Measurements from ENCODE around the gene PLCH2. TPM values are rescaled to one million over a fixed set of nuclear protein-coding genes. Genes with fewer than 3 reads are reported as not detected.

Gene PLCH2
- total RNA-seq, 1 donor from 2014 or later: 2.9 TPM

DNA sequence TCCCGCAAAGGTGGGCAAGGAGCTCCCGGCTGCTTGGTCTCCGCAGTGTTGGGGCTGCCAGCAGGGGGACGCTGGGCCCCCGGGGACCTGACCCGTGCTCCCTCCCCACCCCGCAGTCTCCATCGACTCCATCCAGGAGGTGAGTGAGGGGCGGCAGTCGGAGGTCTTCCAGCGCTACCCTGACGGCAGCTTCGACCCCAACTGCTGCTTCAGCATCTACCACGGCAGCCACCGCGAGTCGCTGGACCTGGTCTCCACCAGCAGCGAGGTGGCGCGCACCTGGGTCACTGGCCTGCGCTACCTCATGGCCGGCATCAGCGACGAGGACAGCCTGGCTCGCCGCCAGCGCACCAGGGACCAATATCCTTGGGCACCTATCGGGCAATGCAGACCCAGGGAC, 3.5 kb downstream of the PLCH2 start:
- Mint-ChIP-seq H3K36me3 (ENCODE audit: low read depth) (no peaks in the 10 kb centered on the region), H3K4me3 (no peak overlapping the region), H3K4me1 (ENCODE audit: low read depth) (peaks cover 6% of the 10 kb centered on the region), H3K9me3 (no peaks in the 10 kb centered on the region), H3K27me3 (ENCODE audit: insufficient read depth) (no peaks in the 10 kb centered on the region), H3K27ac (no peak overlapping the region)
- no peak for DNase-seq (ENCODE audit: low spot score)
- intact Hi-C loops (cut with micrococcal nuclease): no loop called here

DNA sequence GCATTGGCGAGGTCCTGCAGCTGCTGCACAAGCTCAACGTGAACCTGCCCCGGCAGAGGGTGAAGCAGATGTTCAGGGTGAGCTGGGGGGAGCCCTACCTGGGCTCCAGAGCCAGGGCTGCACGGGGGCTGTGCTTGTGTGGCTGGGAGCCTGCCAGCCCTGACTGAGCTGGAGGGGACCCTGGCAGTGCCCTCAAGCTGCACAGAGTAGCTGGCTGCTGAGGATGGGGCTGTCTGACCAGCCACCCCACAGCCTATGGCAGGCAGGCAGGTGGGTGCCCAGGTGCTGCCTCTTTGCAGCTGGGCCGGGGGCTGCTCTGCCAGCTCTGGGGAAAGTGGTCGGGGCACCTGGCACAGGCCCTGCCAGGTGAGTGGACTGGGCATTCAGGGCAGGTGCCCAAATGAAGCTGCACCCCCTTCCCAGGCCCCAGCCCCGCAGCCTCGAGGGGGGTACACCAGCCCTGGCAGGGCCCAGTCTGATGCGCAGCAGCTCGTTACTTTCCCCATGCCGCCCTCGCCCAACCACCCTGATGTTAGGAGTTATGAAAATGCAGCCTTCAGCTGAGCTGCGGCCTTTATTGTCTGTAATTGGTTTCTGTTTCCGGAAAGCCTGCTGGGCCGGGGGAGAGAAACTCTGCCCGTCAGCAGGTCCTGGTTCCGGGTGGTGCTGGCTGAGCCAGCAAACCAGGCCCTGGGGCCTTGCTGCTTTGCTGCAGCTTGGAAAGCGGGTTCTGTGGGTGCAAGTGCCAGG, 4.3 kb downstream of the PLCH2 start:
- no peak for DNase-seq (ENCODE audit: low spot score)
- Mint-ChIP-seq H3K4me3 (no peak overlapping the region), H3K36me3 (ENCODE audit: low read depth) (no peaks in the 10 kb centered on the region), H3K4me1 (ENCODE audit: low read depth) (peaks cover 6% of the 10 kb centered on the region), H3K27ac (no peak overlapping the region), H3K9me3 (no peaks in the 10 kb centered on the region), H3K27me3 (ENCODE audit: insufficient read depth) (no peaks in the 10 kb centered on the region)
- intact Hi-C loops (cut with micrococcal nuclease): no loop called here

DNA sequence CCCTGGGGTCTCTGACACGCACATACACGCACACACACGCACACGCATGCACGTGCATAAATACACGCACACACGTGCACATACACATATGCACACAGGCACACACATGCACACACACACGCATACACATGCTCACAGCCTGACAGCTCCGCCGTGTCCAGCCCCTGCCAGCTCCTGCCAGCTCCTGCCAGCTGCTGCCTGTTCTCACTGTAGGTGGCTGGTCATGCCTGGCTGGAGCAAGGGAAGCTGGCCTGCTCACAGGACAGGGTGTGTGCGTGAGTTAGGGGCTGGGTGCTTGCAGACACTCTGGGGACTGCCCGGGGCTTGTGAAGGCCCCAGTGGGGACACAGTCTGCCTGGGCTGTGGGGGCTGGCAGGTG, 4.9 kb downstream of the PLCH2 start:
- H3K27me3 Mint-ChIP-seq (ENCODE audit: insufficient read depth): no peaks in the 10 kb centered on the region
- peaks cover 6% of the 10 kb centered on the region for H3K4me1 Mint-ChIP-seq (ENCODE audit: low read depth)
- H3K4me3 Mint-ChIP-seq: no peak overlapping the region
- no peak overlapping the region for H3K27ac Mint-ChIP-seq
- H3K9me3 Mint-ChIP-seq: no peaks in the 10 kb centered on the region
- intact Hi-C loops (cut with micrococcal nuclease): no loop called here
- no peaks in the 10 kb centered on the region for H3K36me3 Mint-ChIP-seq (ENCODE audit: low read depth)
- DNase-seq (ENCODE audit: low spot score): no peak

DNA sequence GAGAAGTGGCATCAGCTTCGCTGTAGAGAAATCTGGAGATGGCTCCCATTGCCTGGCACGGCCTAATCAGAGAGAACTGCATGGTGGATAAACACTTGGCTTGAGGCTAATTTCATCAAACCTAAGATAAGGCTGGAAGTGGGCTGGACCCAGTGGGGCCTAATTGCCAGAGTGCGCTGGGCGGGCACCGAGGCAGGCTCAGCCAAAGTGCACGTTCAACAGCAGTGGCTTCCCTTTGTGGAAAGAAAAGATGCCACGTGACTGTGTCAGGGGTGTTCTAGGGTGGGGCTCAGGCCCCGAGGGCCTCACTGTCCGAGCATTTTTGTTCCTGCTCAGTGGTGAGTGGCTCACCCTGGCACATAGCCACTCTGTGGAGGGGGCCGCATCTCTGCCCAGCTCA, 5.8 kb downstream of the PLCH2 start:
- Mint-ChIP-seq H3K9me3 (no peaks in the 10 kb centered on the region), H3K4me3 (no peak overlapping the region), H3K36me3 (ENCODE audit: low read depth) (no peaks in the 10 kb centered on the region), H3K27ac (no peak overlapping the region), H3K27me3 (ENCODE audit: insufficient read depth) (no peaks in the 10 kb centered on the region), H3K4me1 (ENCODE audit: low read depth) (peaks cover 6% of the 10 kb centered on the region)
- DNase-seq (ENCODE audit: low spot score): no peak
- intact Hi-C loops (cut with micrococcal nuclease): no loop called here

DNA sequence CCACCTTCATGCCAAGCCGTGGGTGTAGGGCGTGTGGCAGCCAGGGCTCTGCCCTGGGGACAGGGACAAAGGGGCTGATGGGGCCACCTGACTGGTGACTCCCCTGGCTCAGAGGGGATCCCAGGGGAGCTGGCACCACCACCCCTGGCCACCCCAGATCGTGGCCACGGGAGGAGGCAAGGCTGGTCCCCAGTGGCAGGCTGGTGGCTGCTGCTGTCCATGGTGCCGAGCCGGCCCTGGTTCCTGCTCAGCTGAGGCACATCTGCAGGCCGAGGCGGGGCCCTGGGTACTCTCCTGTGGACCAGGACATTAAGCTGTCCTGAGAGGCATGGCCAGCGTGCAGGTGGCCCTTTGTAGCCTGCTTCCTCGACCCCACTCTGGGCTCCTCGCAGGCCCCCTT, 6.5 kb downstream of the PLCH2 start:
- no peak for DNase-seq (ENCODE audit: low spot score)
- peaks cover 1% of the 10 kb centered on the region for H3K36me3 Mint-ChIP-seq (ENCODE audit: low read depth)
- no peak overlapping the region for H3K4me3 Mint-ChIP-seq
- no peak overlapping the region for H3K27ac Mint-ChIP-seq
- H3K27me3 Mint-ChIP-seq (ENCODE audit: insufficient read depth): no peaks in the 10 kb centered on the region
- peaks cover 2% of the 10 kb centered on the region for H3K9me3 Mint-ChIP-seq
- peaks cover 6% of the 10 kb centered on the region for H3K4me1 Mint-ChIP-seq (ENCODE audit: low read depth)
- intact Hi-C loops (cut with micrococcal nuclease): no loop called here

DNA sequence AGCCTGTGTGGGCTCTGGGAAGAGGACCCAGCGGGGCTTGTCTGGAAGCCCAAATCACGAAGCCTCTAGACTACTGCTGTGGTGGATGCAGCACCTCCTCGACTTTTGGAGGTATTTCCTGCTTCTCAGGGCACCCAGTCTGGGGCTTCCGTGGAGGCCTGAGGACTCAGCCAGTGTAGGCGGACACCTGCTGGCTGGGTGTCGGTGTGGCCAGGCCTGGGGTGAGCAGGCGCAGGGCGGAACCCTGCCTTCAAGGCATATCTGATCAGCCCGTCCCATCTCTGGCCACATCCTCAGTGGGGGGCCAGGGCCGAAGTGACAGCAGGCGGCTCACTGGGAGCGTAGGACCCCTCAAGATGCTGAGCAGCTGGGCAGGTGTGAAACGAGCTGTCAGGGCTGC, 6.9 kb downstream of the PLCH2 start:
- Mint-ChIP-seq H3K4me1 (ENCODE audit: low read depth) (peaks cover 6% of the 10 kb centered on the region), H3K9me3 (peaks cover 6% of the 10 kb centered on the region), H3K27me3 (ENCODE audit: insufficient read depth) (no peaks in the 10 kb centered on the region), H3K27ac (no peak overlapping the region), H3K4me3 (no peak overlapping the region), H3K36me3 (ENCODE audit: low read depth) (peaks cover 6% of the 10 kb centered on the region)
- intact Hi-C loops (cut with micrococcal nuclease): no loop called here
- DNase-seq (ENCODE audit: low spot score): no peak

DNA sequence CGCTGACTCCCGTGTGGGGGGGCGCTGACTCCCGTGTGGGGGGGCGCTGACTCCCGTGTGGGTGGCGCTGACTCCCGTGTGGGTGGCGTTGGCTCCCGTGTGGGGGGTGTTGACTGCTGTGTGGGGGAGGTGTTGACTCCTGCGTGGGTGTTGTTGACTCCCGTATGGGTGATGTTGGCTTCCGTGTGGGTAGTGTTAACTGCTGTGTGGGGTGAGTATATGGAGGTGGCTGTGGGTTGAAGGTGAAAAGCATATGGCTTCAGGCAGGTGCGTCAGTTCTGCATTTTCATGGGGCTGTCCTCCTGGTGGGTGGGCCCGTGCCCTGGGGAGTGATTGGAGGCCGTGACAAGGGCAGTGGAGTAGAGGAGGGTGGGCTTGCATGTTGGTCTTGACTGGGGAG, 7.9 kb downstream of the PLCH2 start:
- Mint-ChIP-seq H3K27me3 (ENCODE audit: insufficient read depth) (no peaks in the 10 kb centered on the region), H3K27ac (no peak overlapping the region), H3K4me3 (no peak overlapping the region), H3K36me3 (ENCODE audit: low read depth) (peaks cover 6% of the 10 kb centered on the region), H3K9me3 (peaks cover 13% of the 10 kb centered on the region), H3K4me1 (ENCODE audit: low read depth) (peaks cover 6% of the 10 kb centered on the region)
- intact Hi-C loops (cut with micrococcal nuclease): no loop called here
- DNase-seq (ENCODE audit: low spot score): no peak

DNA sequence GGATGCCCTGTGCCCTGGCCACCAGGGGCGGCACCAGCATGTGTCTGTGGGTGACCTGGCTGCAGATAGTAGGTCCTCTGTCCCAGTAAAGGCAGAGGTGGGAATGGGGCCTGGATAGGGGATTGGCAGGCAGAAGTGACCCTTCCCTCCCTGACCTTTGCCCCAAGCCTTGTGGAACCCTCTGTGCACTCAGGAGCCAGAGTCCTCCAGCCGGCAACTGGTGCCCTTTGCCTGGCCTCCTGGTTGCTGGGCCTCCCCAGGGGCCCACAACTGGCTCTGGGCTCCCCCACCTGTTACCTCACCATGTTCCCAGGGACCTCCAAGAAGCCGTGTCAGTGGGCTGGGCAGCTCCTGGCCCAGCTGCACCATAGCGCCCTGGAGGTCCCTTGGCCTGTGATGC, 10.0 kb downstream of the PLCH2 start:
- intact Hi-C loops (cut with micrococcal nuclease): no loop called here
- no peak for DNase-seq (ENCODE audit: low spot score)
- no peaks in the 10 kb centered on the region for H3K27me3 Mint-ChIP-seq (ENCODE audit: insufficient read depth)
- H3K4me1 Mint-ChIP-seq (ENCODE audit: low read depth): peaks cover 6% of the 10 kb centered on the region
- H3K4me3 Mint-ChIP-seq: no peak overlapping the region
- H3K27ac Mint-ChIP-seq: no peak overlapping the region
- peaks cover 6% of the 10 kb centered on the region for H3K36me3 Mint-ChIP-seq (ENCODE audit: low read depth)
- H3K9me3 Mint-ChIP-seq: peaks cover 14% of the 10 kb centered on the region

DNA sequence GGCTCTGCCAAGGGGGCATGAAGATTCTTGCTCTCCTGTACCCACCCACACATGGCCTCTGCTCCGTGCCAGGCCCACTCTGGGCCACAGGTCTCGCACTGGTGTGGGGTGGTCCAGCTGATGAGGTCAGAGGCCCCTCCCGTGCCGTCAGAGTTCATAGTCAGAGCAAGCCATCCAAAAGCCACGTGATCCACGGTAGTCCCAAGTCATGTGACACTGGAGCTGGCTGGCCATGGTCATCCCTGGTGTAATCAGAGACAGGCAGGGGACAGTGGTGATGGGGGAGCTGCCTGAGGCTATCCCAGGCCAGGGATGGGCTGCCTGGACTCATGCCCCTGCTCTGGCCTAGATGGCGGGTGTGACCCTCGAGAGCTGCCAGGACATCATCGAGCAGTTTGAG, 10.5 kb downstream of the PLCH2 start:
- no peak for DNase-seq (ENCODE audit: low spot score)
- intact Hi-C loops (cut with micrococcal nuclease): no loop called here
- H3K9me3 Mint-ChIP-seq: peaks cover 14% of the 10 kb centered on the region
- H3K27me3 Mint-ChIP-seq (ENCODE audit: insufficient read depth): no peaks in the 10 kb centered on the region
- no peak overlapping the region for H3K27ac Mint-ChIP-seq
- H3K4me1 Mint-ChIP-seq (ENCODE audit: low read depth): peaks cover 6% of the 10 kb centered on the region
- H3K4me3 Mint-ChIP-seq: no peak overlapping the region
- peaks cover 7% of the 10 kb centered on the region for H3K36me3 Mint-ChIP-seq (ENCODE audit: low read depth)

DNA sequence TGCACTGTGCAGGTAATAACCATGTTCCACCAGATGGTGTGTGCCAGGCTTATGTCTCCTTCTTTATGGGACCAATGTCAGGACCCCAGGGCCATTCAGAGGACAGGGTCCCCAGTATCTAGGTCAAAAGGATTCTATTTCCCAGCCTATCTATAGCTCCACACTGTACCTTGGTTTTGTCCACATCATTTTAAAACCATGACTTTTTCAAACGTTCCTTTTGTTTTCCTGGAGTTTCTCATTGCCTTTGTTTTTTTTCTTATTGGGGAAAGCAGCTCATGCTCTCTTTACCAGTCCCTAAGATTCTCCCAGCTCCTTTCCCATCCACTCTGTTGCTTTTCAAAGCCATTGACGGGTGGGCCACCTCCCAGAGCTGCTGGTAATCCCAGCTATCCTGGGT, 12.6 kb downstream of the PLCH2 start:
- DNase-seq (ENCODE audit: low spot score): no peak
- intact Hi-C loops (cut with micrococcal nuclease): no loop called here
- H3K36me3 Mint-ChIP-seq (ENCODE audit: low read depth): peaks cover 7% of the 10 kb centered on the region
- peaks cover 14% of the 10 kb centered on the region for H3K9me3 Mint-ChIP-seq
- peaks cover 6% of the 10 kb centered on the region for H3K4me1 Mint-ChIP-seq (ENCODE audit: low read depth)
- no peak overlapping the region for H3K4me3 Mint-ChIP-seq
- no peak overlapping the region for H3K27ac Mint-ChIP-seq
- H3K27me3 Mint-ChIP-seq (ENCODE audit: insufficient read depth): no peaks in the 10 kb centered on the region

DNA sequence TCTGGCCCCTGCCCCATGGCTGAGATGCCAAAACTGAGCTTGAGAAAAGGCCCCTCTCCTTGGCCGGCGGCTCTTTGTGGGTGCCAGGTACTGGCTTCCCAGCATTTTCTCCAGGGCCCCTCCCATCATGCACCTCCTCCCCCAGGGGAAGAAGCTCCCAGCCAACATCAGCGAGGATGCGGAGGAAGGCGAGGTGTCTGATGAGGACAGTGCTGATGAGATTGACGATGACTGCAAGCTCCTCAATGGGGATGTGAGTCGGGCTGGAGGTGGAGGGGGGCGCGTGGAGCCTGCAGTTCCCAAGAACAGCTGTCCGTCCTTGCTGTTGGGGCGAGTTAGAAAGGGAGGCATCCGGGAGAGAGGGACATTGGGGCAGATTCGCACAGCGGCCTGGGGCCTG, 13.5 kb downstream of the PLCH2 start:
- H3K36me3 Mint-ChIP-seq (ENCODE audit: low read depth): peaks cover 7% of the 10 kb centered on the region
- H3K4me1 Mint-ChIP-seq (ENCODE audit: low read depth): no peaks in the 10 kb centered on the region
- intact Hi-C loops (cut with micrococcal nuclease): no loop called here
- DNase-seq (ENCODE audit: low spot score): no peak
- no peak overlapping the region for H3K4me3 Mint-ChIP-seq
- H3K27ac Mint-ChIP-seq: no peak overlapping the region
- no peaks in the 10 kb centered on the region for H3K27me3 Mint-ChIP-seq (ENCODE audit: insufficient read depth)
- peaks cover 14% of the 10 kb centered on the region for H3K9me3 Mint-ChIP-seq

DNA sequence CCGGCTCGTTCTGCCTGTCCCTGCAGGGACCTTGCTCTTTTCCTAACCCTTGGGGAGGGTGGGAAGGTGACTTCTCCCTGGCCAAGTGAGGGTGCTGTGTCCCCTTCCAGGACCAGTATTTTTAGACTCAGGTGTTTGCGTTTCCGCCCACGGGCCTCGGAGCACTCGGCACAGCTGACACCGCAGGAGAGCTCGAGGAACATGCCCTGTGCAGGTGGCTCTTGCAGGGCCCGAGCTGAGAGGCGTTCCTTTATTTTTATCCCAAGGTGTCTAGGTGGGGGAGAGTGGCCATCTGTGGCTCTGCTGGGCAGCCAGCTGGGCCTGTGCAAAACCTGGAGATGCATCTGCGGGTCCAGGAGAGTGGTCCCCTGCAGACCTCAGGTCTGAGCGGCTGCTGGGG, 16.0 kb downstream of the PLCH2 start:
- no peak for DNase-seq (ENCODE audit: low spot score)
- Mint-ChIP-seq H3K9me3 (peaks cover 14% of the 10 kb centered on the region), H3K27ac (no peak overlapping the region), H3K27me3 (ENCODE audit: insufficient read depth) (no peaks in the 10 kb centered on the region), H3K4me1 (ENCODE audit: low read depth) (no peaks in the 10 kb centered on the region), H3K36me3 (ENCODE audit: low read depth) (peaks cover 7% of the 10 kb centered on the region), H3K4me3 (no peak overlapping the region)
- intact Hi-C loops (cut with micrococcal nuclease): no loop called here

DNA sequence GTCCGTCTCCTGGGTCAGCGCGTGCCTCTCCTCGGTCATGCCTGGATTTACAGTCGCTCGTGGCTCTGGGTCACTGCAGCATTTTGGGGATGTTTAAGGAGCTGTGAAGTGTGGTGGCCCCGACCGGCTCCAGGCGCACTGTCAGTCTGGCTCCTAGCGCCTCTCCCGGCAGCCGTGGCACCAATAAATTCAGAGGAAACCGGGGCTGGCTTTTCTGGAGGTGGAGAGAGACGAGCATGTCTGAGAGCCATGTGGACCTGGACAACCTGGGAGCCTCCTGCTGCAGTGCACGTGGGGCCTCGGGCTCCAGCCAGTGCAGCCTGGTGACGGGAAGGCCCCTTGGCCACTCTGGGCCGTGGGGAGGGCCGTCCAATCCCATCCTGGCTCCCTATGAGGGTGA, 17.1 kb downstream of the PLCH2 start:
- intact Hi-C loops (cut with micrococcal nuclease): no loop called here
- Mint-ChIP-seq H3K27ac (no peak overlapping the region), H3K9me3 (peaks cover 7% of the 10 kb centered on the region), H3K36me3 (ENCODE audit: low read depth) (peaks cover 2% of the 10 kb centered on the region), H3K4me1 (ENCODE audit: low read depth) (no peaks in the 10 kb centered on the region), H3K4me3 (no peak overlapping the region), H3K27me3 (ENCODE audit: insufficient read depth) (no peaks in the 10 kb centered on the region)
- DNase-seq (ENCODE audit: low spot score): no peak

DNA sequence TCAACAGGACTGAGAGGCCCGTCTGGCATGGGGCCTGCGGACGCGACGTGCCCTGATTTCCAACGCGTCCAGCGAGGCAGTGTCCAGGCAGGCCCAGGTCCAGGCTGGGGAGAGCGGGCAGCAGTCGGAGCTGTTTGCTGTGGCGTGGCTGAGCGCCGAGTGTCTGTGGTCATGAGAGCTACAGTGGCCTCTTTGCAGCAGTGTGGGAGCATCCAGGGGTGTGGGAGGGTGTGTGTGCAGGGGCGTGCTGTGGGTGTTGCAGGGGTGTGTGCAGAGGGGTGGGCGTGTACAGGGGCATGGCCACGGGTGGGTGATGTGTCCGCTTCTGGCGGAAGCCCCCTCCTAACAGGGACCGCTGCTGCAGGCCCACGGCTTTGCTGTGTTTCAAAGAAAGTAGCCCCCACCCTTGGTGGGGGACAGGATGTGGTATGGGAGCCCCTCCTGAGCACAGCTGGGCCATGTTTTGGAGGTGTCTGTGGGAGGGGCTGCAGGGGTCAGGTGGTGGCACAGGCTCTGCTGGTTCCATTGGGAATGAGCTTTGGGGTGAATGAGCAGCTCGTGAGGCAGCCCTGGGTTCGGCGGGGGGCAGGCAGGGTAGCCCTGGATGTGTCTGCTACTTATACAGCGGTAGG, 17.7 kb downstream of the PLCH2 start:
- no peak for DNase-seq (ENCODE audit: low spot score)
- Mint-ChIP-seq H3K9me3 (peaks cover 3% of the 10 kb centered on the region), H3K36me3 (ENCODE audit: low read depth) (peaks cover 2% of the 10 kb centered on the region), H3K27ac (no peak overlapping the region), H3K4me3 (no peak overlapping the region), H3K4me1 (ENCODE audit: low read depth) (no peaks in the 10 kb centered on the region), H3K27me3 (ENCODE audit: insufficient read depth) (no peaks in the 10 kb centered on the region)
- intact Hi-C loops (cut with micrococcal nuclease): no loop called here

All from activated T-helper 1 cell treated with anti-CD3 and anti-CD28 coated beads, Interleukin-12 subunit alpha, Interleukin-12 subunit beta, Interleukin-2, Interleukin-4 antibody, amounts not matched to agents 30 ng/mL and 10 ng/mL and 1 ng/mL, durations not matched to agents 14 hours and 24 hours and 36 hours (primary cell).